Loucy (cell line): Measurements from ENCODE around the gene RPTOR.

Experiments used
- EZH2phosphoT487 ChIP-seq: fragments of 200-600 bp; IDR thresholded peaks from 2 replicates; pipeline ENCODE4 v1.6.1; 2018; ENCODE audit warnings: antibody characterized with exemption, mild to moderate bottlenecking, moderate library complexity, borderline replicate concordance
- TF ChIP-seq, protein P1 (sequence below): fragments of 200-600 bp; sonication (generic); conservative IDR thresholded peaks from 2 replicates; pipeline ENCODE4 v1.5.1; 2014; ENCODE audit warnings: mild to moderate bottlenecking, antibody characterized with exemption, low read length

- TF ChIP-seq, protein P1, sequence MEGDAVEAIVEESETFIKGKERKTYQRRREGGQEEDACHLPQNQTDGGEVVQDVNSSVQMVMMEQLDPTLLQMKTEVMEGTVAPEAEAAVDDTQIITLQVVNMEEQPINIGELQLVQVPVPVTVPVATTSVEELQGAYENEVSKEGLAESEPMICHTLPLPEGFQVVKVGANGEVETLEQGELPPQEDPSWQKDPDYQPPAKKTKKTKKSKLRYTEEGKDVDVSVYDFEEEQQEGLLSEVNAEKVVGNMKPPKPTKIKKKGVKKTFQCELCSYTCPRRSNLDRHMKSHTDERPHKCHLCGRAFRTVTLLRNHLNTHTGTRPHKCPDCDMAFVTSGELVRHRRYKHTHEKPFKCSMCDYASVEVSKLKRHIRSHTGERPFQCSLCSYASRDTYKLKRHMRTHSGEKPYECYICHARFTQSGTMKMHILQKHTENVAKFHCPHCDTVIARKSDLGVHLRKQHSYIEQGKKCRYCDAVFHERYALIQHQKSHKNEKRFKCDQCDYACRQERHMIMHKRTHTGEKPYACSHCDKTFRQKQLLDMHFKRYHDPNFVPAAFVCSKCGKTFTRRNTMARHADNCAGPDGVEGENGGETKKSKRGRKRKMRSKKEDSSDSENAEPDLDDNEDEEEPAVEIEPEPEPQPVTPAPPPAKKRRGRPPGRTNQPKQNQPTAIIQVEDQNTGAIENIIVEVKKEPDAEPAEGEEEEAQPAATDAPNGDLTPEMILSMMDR = no peak
- TF ChIP-seq EZH2phosphoT487 = no peak
These were observed 267.9 kb downstream of the RPTOR start for GRCh38 chr17:80812362-80813088.
